Activated naive CD4-positive, alpha-beta T cell treated with anti-CD3 and anti-CD28 coated beads, Interleukin-2, amount 50 U/mL, for 24 hours (primary cell): ENCODE measurements around the gene STK24.

ENCODE experiments used
- H3K27ac Mint-ChIP-seq: one replicate; pipeline ENCODE4 v1.8.0; 2021; ENCODE audit warnings: mild to moderate bottlenecking, mixed read lengths
- H3K27me3 Mint-ChIP-seq: one replicate; pipeline ENCODE4 v1.8.0; 2021; ENCODE audit warnings: mixed read lengths
- H3K36me3 Mint-ChIP-seq: one replicate; pipeline ENCODE4 v1.8.0; 2021; ENCODE audit warnings: mixed read lengths
- H3K4me1 Mint-ChIP-seq: one replicate; pipeline ENCODE4 v1.8.0; 2021; ENCODE audit warnings: mixed read lengths
- H3K4me3 Mint-ChIP-seq: one replicate; pipeline ENCODE4 v1.8.0; 2021; ENCODE audit warnings: mild to moderate bottlenecking, mixed read lengths
- H3K9me3 Mint-ChIP-seq: one replicate; pipeline ENCODE4 v1.8.0; 2021; ENCODE audit warnings: mixed read lengths

STK24 gene

GRCh38 chr13:98433654-98434053, 143.3 kb downstream of the STK24 start:
- Mint-ChIP-seq H3K4me3 (no peak overlapping the region), H3K27ac (no peak overlapping the region), H3K36me3 (no peaks in the 10 kb centered on the region), H3K27me3 (peaks cover 1% of the 10 kb centered on the region), H3K9me3 (no peaks in the 10 kb centered on the region), H3K4me1 (peaks cover 5% of the 10 kb centered on the region)

DNA sequence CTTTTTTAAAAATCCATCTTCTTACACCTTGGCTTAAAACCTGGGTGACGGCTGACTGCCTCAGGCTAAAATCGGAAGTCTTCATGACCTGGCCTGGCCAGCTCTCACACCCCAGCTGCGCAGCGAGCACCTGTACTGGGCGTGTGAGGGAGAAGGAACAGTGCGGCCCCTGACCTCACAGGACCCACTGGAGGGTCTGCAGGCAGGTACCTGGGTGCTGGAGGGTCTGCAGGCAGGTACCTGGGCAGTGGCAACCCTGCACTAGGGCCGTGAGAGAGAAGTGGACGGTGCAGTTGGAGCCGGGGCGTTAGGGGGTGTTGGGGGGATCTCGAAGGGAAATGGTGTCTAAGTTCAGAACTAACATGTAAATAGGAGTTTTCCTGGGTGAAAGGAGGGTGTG, 144.3 kb downstream of the STK24 start:
- H3K4me1 Mint-ChIP-seq: peaks cover 5% of the 10 kb centered on the region
- no peaks in the 10 kb centered on the region for H3K9me3 Mint-ChIP-seq
- H3K36me3 Mint-ChIP-seq: no peaks in the 10 kb centered on the region
- H3K27ac Mint-ChIP-seq: no peak overlapping the region
- peaks cover 1% of the 10 kb centered on the region for H3K27me3 Mint-ChIP-seq
- H3K4me3 Mint-ChIP-seq: no peak overlapping the region

DNA sequence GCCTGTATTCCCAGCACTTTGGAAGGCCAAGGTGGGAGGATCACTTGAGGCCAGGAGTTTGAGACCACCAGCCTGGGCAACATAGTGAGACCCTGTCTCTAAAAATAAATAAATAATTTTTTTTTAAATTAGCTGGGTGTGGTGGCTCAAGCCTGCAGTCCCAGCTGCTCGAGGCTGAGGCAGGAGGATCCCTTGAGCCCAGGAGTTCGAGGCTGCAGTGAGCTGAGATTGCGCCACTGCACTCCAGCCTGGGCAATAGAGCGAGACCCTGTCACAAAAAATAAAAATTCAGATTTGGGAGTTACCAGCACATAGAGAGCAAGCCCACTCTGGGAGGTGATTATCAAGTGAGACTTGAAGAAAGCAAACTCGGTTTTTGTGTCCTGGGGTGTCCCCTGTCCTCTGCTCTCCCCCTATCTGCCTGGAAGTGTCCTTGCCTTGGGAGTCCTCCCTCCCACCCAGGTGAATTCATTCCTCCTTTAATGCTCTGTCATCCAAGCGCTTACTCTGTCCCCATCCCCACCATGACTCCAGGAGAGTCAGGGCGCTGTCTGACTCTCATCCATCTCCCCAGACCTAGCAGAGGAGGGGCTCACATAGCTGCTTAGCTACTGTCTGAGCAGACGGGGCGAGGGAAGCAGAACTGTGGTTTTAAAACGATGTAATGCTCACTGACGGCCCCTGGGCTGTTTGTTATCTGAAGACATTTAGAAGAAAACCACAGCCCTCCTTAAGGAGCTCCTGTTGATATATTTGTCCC, 146.8 kb downstream of the STK24 start:
- Mint-ChIP-seq H3K27me3 (peaks cover 4% of the 10 kb centered on the region), H3K4me3 (no peak overlapping the region), H3K4me1 (peaks cover 5% of the 10 kb centered on the region), H3K9me3 (no peaks in the 10 kb centered on the region), H3K36me3 (no peaks in the 10 kb centered on the region), H3K27ac (no peak overlapping the region)

DNA sequence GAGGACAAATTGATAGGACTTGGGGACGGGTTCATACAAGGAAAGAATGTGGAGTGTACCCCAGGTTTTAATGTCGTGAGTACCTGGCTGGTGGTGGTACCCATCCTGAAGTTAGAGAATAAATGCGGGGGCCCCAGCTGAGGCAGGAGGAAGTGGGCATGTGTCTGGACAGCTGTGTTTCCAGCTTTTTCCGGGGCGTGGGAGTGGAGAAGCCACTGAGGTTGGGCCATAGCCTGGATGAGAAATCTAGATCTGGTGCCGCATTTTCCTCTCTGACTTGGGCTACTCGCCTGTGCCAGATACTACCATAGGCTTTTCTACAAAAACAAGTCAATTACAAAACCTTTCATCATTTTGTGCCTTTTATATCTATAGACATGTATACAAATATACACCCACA, 147.4 kb downstream of the STK24 start:
- Mint-ChIP-seq H3K4me1 (peaks cover 5% of the 10 kb centered on the region), H3K27me3 (peaks cover 4% of the 10 kb centered on the region), H3K4me3 (no peak overlapping the region), H3K9me3 (no peaks in the 10 kb centered on the region), H3K27ac (no peak overlapping the region), H3K36me3 (no peaks in the 10 kb centered on the region)

DNA sequence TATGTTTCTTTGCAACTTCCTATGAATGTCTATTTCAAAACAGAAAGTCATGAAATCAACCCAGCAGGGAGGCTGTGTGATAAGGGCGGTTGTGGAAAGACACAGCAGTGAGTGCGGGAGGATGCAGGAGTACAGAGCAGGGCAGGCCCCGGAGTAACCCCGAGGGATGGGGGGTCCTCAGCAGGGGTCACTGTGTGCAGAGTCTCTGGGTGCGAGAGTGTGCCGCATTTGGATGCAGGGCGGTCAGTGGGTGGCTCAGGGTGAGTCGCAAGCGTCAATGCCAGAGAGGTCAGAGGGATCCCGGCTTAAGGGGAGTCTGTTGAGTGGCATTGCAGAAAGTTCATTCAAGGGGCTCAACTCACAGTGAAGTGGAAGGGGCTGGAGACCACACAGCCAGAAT, 147.8 kb downstream of the STK24 start:
- H3K36me3 Mint-ChIP-seq: no peaks in the 10 kb centered on the region

GRCh38 chr13:98428256-98428966, 148.5 kb downstream of the STK24 start:
- no peak overlapping the region for H3K4me3 Mint-ChIP-seq
- H3K9me3 Mint-ChIP-seq: no peaks in the 10 kb centered on the region
- peaks cover 5% of the 10 kb centered on the region for H3K4me1 Mint-ChIP-seq
- no peak overlapping the region for H3K27ac Mint-ChIP-seq
- no peaks in the 10 kb centered on the region for H3K36me3 Mint-ChIP-seq
- peaks cover 4% of the 10 kb centered on the region for H3K27me3 Mint-ChIP-seq

More for the DNA sequence above, 147.8 kb downstream of the STK24 start:
- Mint-ChIP-seq H3K4me3 (no peak overlapping the region), H3K27me3 (peaks cover 4% of the 10 kb centered on the region), H3K4me1 (peaks cover 5% of the 10 kb centered on the region), H3K27ac (no peak overlapping the region), H3K9me3 (no peaks in the 10 kb centered on the region)

- H3K27ac Mint-ChIP-seq: peak overlapping the region; percentile 8
- H3K9me3 Mint-ChIP-seq: no peaks in the 10 kb centered on the region
- peaks cover 5% of the 10 kb centered on the region for H3K4me1 Mint-ChIP-seq
- peaks cover 4% of the 10 kb centered on the region for H3K27me3 Mint-ChIP-seq
- H3K36me3 Mint-ChIP-seq: no peaks in the 10 kb centered on the region
- no peak overlapping the region for H3K4me3 Mint-ChIP-seq
Observed at GRCh38 chr13:98427331-98427995, 149.4 kb downstream of the STK24 start.

DNA sequence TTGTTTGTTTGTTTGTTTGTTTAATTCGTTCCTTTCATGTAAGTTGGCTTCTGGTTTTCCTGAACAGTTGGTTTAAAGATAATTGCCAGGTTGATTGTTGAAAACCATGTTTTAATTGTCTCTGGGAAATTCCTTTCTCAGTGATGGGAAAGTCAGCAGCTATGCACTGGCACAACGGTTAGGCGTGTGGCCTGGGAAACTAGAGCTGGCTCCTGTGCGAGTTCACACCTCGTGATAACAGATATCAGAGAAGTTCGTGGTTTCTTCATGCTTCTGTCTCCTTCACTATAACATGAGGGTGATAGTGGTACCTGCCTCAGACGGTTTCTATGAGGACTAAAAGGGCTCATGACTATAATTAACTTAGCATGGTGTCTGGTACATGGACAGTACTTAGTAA, 153.5 kb downstream of the STK24 start:
- Mint-ChIP-seq H3K9me3 (no peaks in the 10 kb centered on the region), H3K27me3 (peaks cover 3% of the 10 kb centered on the region), H3K36me3 (no peaks in the 10 kb centered on the region), H3K4me1 (no peaks in the 10 kb centered on the region), H3K27ac (no peak overlapping the region), H3K4me3 (no peak overlapping the region)

GRCh38 chr13:98422046-98422445, 154.9 kb downstream of the STK24 start:
- H3K4me1 Mint-ChIP-seq: no peaks in the 10 kb centered on the region
- no peak overlapping the region for H3K4me3 Mint-ChIP-seq
- peaks cover 3% of the 10 kb centered on the region for H3K27me3 Mint-ChIP-seq
- H3K9me3 Mint-ChIP-seq: peaks cover 2% of the 10 kb centered on the region
- H3K36me3 Mint-ChIP-seq: peaks cover 1% of the 10 kb centered on the region
- H3K27ac Mint-ChIP-seq: no peak overlapping the region

- Mint-ChIP-seq H3K4me1 (no peaks in the 10 kb centered on the region), H3K27ac (no peak overlapping the region), H3K27me3 (peaks cover under 1% of the 10 kb centered on the region), H3K36me3 (peaks cover 4% of the 10 kb centered on the region), H3K4me3 (no peak overlapping the region), H3K9me3 (peaks cover 5% of the 10 kb centered on the region)
Observed at GRCh38 chr13:98420554-98421175, 156.2 kb downstream of the STK24 start.

GRCh38 chr13:98419786-98420553, 156.9 kb downstream of the STK24 start:
- Mint-ChIP-seq H3K4me3 (no peak overlapping the region), H3K27ac (no peak overlapping the region), H3K4me1 (no peaks in the 10 kb centered on the region), H3K9me3 (peaks cover 5% of the 10 kb centered on the region), H3K36me3 (peaks cover 4% of the 10 kb centered on the region), H3K27me3 (no peaks in the 10 kb centered on the region)

GRCh38 chr13:98416408-98416807, 160.5 kb downstream of the STK24 start:
- no peak overlapping the region for H3K4me3 Mint-ChIP-seq
- H3K36me3 Mint-ChIP-seq: peaks cover 4% of the 10 kb centered on the region
- H3K9me3 Mint-ChIP-seq: peaks cover 5% of the 10 kb centered on the region
- peaks cover 13% of the 10 kb centered on the region for H3K4me1 Mint-ChIP-seq
- no peak overlapping the region for H3K27ac Mint-ChIP-seq
- no peaks in the 10 kb centered on the region for H3K27me3 Mint-ChIP-seq

- Mint-ChIP-seq H3K27me3 (no peaks in the 10 kb centered on the region), H3K4me3 (no peak overlapping the region), H3K36me3 (peaks cover 4% of the 10 kb centered on the region), H3K4me1 (peaks cover 16% of the 10 kb centered on the region), H3K9me3 (peaks cover 5% of the 10 kb centered on the region), H3K27ac (no peak overlapping the region)
Observed at GRCh38 chr13:98415326-98416070, 161.4 kb downstream of the STK24 start.

DNA sequence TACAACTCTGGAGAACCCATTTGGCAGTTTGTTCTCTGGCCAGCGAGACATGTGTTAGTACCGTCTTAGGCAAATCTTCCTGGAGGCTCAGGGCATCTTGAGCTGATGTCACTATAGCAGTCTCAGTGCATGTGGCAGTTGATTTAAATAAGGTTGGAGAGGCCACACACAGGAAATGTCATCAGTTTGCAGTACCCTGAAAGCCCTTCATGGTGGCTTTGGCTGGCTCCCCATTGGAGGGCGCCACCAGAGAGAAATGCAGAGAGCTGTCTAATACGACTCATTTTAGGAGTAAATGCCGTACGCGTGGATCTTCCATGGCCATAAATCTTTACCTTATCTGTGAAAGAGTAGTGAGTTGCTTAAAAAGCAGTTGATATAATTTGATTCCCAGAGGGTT, 163.1 kb downstream of the STK24 start:
- Mint-ChIP-seq H3K4me3 (no peak overlapping the region), H3K27me3 (no peaks in the 10 kb centered on the region), H3K4me1 (peaks cover 16% of the 10 kb centered on the region), H3K9me3 (peaks cover 5% of the 10 kb centered on the region), H3K36me3 (peaks cover 4% of the 10 kb centered on the region), H3K27ac (no peak overlapping the region)
